Thoracic aorta (tissue), 2 donors: Measurements from ENCODE around the gene ENO4. TPM values are rescaled to one million over a fixed set of nuclear protein-coding genes. Genes with fewer than 3 reads are reported as not detected.

Experiments used
- ATAC-seq: fragments of 150-250 bp; one replicate; pipeline ENCODE4 v1.8.0; 2017; ENCODE audit warnings: low read depth; ENCODE audit not compliant: insufficient number of reproducible peaks, low FRiP score
- DNase-seq: peaks from one replicate; pipeline ENCODE4 v3.0.0-alpha.2; 2020; ENCODE audit warnings: low spot score
- H3K27ac ChIP-seq, 2 donors: fragments of 200-600 bp; sonication (generic); 1 replicate in 1 of 2; 2 replicates in 1 of 2; pipeline ENCODE4 v1.5.1; 2016; ENCODE audit warnings: mild to moderate bottlenecking in 2 of 2, moderate library complexity in 2 of 2
- H3K27me3 ChIP-seq: fragments of 200-600 bp; sonication (generic); replicated peaks from 2 replicates; pipeline ENCODE4 v1.6.0; 2016; ENCODE audit warnings: mild to moderate bottlenecking; ENCODE audit not compliant: insufficient read depth
- H3K36me3 ChIP-seq: fragments of 200-600 bp; sonication (generic); one replicate; pipeline ENCODE4 v1.5.1; 2016
- H3K4me1 ChIP-seq, 2 donors: fragments of 200-600 bp; sonication (generic); 1 replicate in 1 of 2; 2 replicates in 1 of 2; pipeline versions ENCODE4 v1.5.1 to v1.6.0; 2016; ENCODE audit warnings: low read depth in 2 of 2, mild to moderate bottlenecking in 1 of 2; ENCODE audit not compliant: control insufficient read depth in 1 of 2
- H3K4me3 ChIP-seq: fragments of 200-600 bp; sonication (generic); 2 replicates; pipeline ENCODE4 v1.5.1; 2016; ENCODE audit warnings: mild to moderate bottlenecking
- H3K9me3 ChIP-seq: fragments of 200-600 bp; sonication (generic); 2 replicates; pipeline ENCODE4 v1.5.1; 2016
- total RNA-seq, 2 donors: library from RNA; depleted of rRNA; stranded (reverse); fragments of >200 nt; gene quantifications; one replicate each; pipeline versions ENCODE4 v1.1.0 to v1.2.3, GENCODE V29; 2016
- TF ChIP-seq, protein P1 (sequence below): fragments of 200-600 bp; sonication (generic); IDR thresholded peaks from one replicate; pipeline ENCODE4 v1.5.1; 2019; ENCODE audit warnings: antibody characterized with exemption

The ENO4 gene
- total RNA-seq, 2 donors from 2014 or later = 0.54 TPM; not detected in 1

GRCh38 chr10:116875897-116876296 is 26.6 kb downstream of the ENO4 start:
- Histone ChIP-seq H3K27ac (no peak overlapping the region), H3K4me3 (no peak overlapping the region), H3K27me3 (no peaks in the 10 kb centered on the region), H3K36me3 (no peaks in the 10 kb centered on the region), H3K9me3 (no peaks in the 10 kb centered on the region), H3K4me1 (no peaks in the 10 kb centered on the region)
- ATAC-seq (no peak), DNase-seq (no peak)
- TF ChIP-seq, protein P1, sequence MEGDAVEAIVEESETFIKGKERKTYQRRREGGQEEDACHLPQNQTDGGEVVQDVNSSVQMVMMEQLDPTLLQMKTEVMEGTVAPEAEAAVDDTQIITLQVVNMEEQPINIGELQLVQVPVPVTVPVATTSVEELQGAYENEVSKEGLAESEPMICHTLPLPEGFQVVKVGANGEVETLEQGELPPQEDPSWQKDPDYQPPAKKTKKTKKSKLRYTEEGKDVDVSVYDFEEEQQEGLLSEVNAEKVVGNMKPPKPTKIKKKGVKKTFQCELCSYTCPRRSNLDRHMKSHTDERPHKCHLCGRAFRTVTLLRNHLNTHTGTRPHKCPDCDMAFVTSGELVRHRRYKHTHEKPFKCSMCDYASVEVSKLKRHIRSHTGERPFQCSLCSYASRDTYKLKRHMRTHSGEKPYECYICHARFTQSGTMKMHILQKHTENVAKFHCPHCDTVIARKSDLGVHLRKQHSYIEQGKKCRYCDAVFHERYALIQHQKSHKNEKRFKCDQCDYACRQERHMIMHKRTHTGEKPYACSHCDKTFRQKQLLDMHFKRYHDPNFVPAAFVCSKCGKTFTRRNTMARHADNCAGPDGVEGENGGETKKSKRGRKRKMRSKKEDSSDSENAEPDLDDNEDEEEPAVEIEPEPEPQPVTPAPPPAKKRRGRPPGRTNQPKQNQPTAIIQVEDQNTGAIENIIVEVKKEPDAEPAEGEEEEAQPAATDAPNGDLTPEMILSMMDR = no peak

- TF ChIP-seq, protein P1 = no peak
- no peak overlapping the region for H3K27ac ChIP-seq
- no peak for ATAC-seq
- H3K36me3 ChIP-seq = no peaks in the 10 kb centered on the region
- no peak for DNase-seq
- no peak overlapping the region for H3K4me3 ChIP-seq
- H3K9me3 ChIP-seq = no peaks in the 10 kb centered on the region
- H3K27me3 ChIP-seq = no peaks in the 10 kb centered on the region
- H3K4me1 ChIP-seq = no peaks in the 10 kb centered on the region
Measured at GRCh38 chr10:116877391-116877790, 28.1 kb downstream of the ENO4 start.

- Histone ChIP-seq H3K27me3 (no peaks in the 10 kb centered on the region), H3K36me3 (no peaks in the 10 kb centered on the region), H3K27ac (no peak overlapping the region), H3K4me1 (no peaks in the 10 kb centered on the region), H3K9me3 (no peaks in the 10 kb centered on the region), H3K4me3 (no peak overlapping the region)
- no peak for DNase-seq
- TF ChIP-seq, protein P1 = no peak
- no peak for ATAC-seq
Measured at GRCh38 chr10:116878123-116878522, 28.8 kb downstream of the ENO4 start.

DNA sequence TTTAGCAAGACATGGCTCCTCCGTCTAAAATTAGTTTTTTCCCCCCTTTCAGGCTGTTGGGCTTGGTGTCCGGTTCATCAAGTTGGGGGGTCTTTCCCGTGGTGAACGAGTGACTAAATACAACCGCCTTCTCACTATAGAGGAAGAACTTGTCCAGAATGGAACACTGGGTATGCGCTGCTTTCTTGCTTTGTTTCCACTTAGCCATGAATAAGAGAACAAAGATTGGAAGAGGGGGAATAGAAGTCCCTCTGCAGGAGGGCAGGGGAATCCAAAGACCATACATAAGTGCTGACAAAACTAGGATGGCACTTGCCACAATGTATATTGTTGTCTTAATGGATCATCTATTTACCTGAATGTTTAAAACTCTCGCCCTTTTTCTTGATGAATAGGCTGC is 30.5 kb downstream of the ENO4 start:
- TF ChIP-seq, protein P1 = no peak
- Histone ChIP-seq H3K4me3 (no peak overlapping the region), H3K36me3 (no peaks in the 10 kb centered on the region), H3K27me3 (no peaks in the 10 kb centered on the region), H3K4me1 (no peaks in the 10 kb centered on the region), H3K9me3 (no peaks in the 10 kb centered on the region), H3K27ac (no peak overlapping the region)
- DNase-seq = no peak
- no peak for ATAC-seq

DNA sequence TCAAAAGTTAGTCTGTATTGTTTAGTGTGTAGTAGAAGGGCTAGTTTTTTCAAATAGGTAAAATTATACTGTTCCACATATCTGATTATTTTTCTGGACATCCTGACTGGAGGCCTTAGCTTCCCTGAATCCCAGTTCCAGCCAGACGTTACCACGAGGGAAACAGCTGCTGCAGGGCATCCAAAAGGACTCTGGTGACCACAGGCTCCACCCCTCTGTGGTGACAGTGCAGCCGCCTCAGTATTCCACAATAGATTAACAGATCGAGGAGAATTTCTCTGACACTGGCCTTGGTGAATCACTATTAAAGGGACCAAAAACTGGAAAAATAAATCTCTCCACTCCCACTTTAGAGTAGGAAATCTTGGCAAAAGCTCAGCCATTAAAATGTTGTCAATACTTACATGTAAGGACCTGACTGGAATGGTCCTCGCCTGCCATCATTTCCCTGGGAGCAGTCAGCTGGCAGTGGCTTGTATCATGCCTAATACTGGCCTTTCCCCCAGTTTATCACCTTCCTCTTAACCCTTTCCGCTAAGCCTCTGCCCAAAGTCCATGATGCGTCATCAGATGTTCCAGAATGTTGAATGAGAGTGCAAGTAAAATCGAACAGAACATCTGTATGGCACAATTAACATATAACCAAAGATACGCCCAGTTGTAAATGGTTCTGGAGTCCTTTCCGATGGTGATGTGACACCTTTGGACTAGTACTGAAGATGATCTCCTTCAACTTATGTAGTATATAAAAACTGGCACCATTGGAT is 31.6 kb downstream of the ENO4 start:
- no peaks in the 10 kb centered on the region for H3K9me3 ChIP-seq
- H3K4me3 ChIP-seq = no peak overlapping the region
- no peak overlapping the region for H3K27ac ChIP-seq
- H3K36me3 ChIP-seq = no peaks in the 10 kb centered on the region
- no peak for ATAC-seq
- no peak for DNase-seq
- H3K27me3 ChIP-seq = no peaks in the 10 kb centered on the region
- no peaks in the 10 kb centered on the region for H3K4me1 ChIP-seq
- TF ChIP-seq, protein P1 = no peak
